DOHH2 (cell line): Measurements from ENCODE around the gene CLRN3.

Experiments used
- H3F3A ChIP-seq: fragments of 200-600 bp; sonication (generic), shearing (Covaris generic); 2 replicates; pipeline ENCODE4 v1.6.0; 2016; ENCODE audit warnings: antibody characterized with exemption, mild to moderate bottlenecking; ENCODE audit not compliant: control insufficient read depth, insufficient read depth
- H3K27ac ChIP-seq: fragments of 200-600 bp; sonication (generic); 2 replicates; pipeline ENCODE4 v1.5.1; 2014; ENCODE audit warnings: low read depth, mild to moderate bottlenecking, low read length, moderate library complexity
- H3K27me3 ChIP-seq: fragments of 200-600 bp; sonication (generic); 2 replicates; pipeline ENCODE4 v1.6.1; 2014; ENCODE audit warnings: mild to moderate bottlenecking, low read length, mixed read lengths; ENCODE audit not compliant: control insufficient read depth
- H3K36me3 ChIP-seq: fragments of 200-600 bp; sonication (generic); 2 replicates; pipeline ENCODE4 v1.6.1; 2014; ENCODE audit warnings: mild to moderate bottlenecking, low read length, moderate library complexity, mixed read lengths; ENCODE audit not compliant: control insufficient read depth
- H3K4me1 ChIP-seq: fragments of 200-600 bp; sonication (generic); 2 replicates; pipeline ENCODE4 v1.6.1; 2014; ENCODE audit warnings: mild to moderate bottlenecking, low read length, mixed read lengths; ENCODE audit not compliant: control insufficient read depth
- H3K4me2 ChIP-seq: fragments of 200-600 bp; sonication (generic); 2 replicates; pipeline ENCODE4 v1.6.0; 2014; ENCODE audit warnings: mild to moderate bottlenecking, low read length, moderate library complexity
- H3K4me3 ChIP-seq: fragments of 200-600 bp; sonication (generic); 2 replicates; pipeline ENCODE4 v1.5.1; 2014; ENCODE audit warnings: mild to moderate bottlenecking, low read length, mixed read lengths
- H3K79me2 ChIP-seq: fragments of 200-600 bp; sonication (generic); 2 replicates; pipeline ENCODE4 v1.6.1; 2014; ENCODE audit warnings: mild to moderate bottlenecking, low read length, mixed read lengths; ENCODE audit not compliant: control insufficient read depth
- H3K9me2 ChIP-seq: fragments of 200-600 bp; sonication (generic); replicated peaks from 2 replicates; pipeline ENCODE4 v1.6.1; 2014; ENCODE audit warnings: mild to moderate bottlenecking, low read length, mixed read lengths; ENCODE audit not compliant: control insufficient read depth
- H3K9me3 ChIP-seq: fragments of 200-600 bp; sonication (generic); 2 replicates; pipeline ENCODE4 v1.6.1; 2014; ENCODE audit warnings: antibody characterized with exemption, low read length, mixed read lengths; ENCODE audit not compliant: control insufficient read depth, insufficient read depth
- H4K20me1 ChIP-seq: fragments of 200-600 bp; sonication (generic); 2 replicates; pipeline ENCODE4 v1.6.0; 2014; ENCODE audit warnings: low read depth, mild to moderate bottlenecking, antibody characterized with exemption, low read length, moderate library complexity; ENCODE audit not compliant: control insufficient read depth, insufficient read depth
- EZH2phosphoT487 ChIP-seq: fragments of 200-600 bp; sonication (generic); IDR thresholded peaks from 2 replicates; pipeline ENCODE4 v1.6.1; 2017; ENCODE audit warnings: borderline replicate concordance, mild to moderate bottlenecking, antibody characterized with exemption, low read length, moderate library complexity, mixed read lengths
- TF ChIP-seq, protein P1 (sequence below): fragments of 200-600 bp; sonication (generic); IDR thresholded peaks from one replicate; pipeline ENCODE4 v1.5.1; 2014; ENCODE audit warnings: antibody characterized with exemption, mild to moderate bottlenecking, low read depth, low read length; ENCODE audit not compliant: poor library complexity, severe bottlenecking

The CLRN3 gene

DNA sequence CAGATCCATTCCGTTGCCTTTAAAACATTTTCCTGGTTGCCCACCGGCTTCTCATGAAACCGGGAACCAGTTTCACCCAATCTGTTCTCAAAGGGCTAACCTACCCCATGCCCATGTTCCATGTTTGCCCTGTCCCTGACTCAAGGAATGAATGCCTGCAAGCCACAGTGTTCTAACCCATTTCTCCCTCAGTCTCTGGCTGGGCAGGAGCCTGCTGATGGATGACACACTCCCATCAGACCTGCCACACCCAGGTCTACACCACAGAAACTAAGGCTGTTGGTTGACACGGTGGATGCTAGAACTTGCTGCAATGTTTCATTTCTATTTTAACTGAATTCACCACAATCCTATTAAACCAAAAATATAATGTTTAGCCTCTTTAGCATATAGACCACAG, 15.6 kb downstream of the CLRN3 start:
- Histone ChIP-seq H3K27me3 (peaks cover 6% of the 10 kb centered on the region), H3K4me1 (no peaks in the 10 kb centered on the region), H3K27ac (no peak overlapping the region), H3K4me3 (no peak overlapping the region), H3K4me2 (no peak overlapping the region), H3K36me3 (no peaks in the 10 kb centered on the region), H3K9me3 (no peaks in the 10 kb centered on the region), H3F3A (no peaks in the 10 kb centered on the region), H3K9me2 (no peaks in the 10 kb centered on the region), H4K20me1 (no peaks in the 10 kb centered on the region), H3K79me2 (no peaks in the 10 kb centered on the region)
- TF ChIP-seq, protein P1, sequence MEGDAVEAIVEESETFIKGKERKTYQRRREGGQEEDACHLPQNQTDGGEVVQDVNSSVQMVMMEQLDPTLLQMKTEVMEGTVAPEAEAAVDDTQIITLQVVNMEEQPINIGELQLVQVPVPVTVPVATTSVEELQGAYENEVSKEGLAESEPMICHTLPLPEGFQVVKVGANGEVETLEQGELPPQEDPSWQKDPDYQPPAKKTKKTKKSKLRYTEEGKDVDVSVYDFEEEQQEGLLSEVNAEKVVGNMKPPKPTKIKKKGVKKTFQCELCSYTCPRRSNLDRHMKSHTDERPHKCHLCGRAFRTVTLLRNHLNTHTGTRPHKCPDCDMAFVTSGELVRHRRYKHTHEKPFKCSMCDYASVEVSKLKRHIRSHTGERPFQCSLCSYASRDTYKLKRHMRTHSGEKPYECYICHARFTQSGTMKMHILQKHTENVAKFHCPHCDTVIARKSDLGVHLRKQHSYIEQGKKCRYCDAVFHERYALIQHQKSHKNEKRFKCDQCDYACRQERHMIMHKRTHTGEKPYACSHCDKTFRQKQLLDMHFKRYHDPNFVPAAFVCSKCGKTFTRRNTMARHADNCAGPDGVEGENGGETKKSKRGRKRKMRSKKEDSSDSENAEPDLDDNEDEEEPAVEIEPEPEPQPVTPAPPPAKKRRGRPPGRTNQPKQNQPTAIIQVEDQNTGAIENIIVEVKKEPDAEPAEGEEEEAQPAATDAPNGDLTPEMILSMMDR = no peak
- no peak for TF ChIP-seq EZH2phosphoT487

DNA sequence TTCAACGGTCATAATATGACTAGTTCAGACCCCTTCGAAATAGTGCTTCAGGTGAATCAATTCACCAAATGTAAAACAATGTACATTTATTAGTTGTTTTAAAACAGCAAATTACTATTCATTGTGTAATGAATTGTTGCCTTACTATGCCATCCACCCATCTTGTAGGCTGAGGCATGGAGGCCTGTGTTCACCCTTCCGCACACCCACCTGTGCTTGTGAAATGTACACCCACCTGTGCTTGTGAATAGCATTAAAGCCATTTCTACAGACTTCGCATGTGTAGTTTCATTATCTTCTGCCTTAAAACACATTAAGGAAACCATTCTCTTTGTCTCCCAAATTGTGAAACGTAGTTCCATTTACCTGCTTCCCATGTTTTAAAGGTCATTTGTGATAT, 16.8 kb downstream of the CLRN3 start:
- peaks cover 6% of the 10 kb centered on the region for H3K27me3 ChIP-seq
- H3K4me1 ChIP-seq = no peaks in the 10 kb centered on the region
- no peaks in the 10 kb centered on the region for H3K79me2 ChIP-seq
- H3F3A ChIP-seq = no peaks in the 10 kb centered on the region
- TF ChIP-seq, protein P1 = no peak
- no peak for TF ChIP-seq EZH2phosphoT487
- no peak overlapping the region for H3K27ac ChIP-seq
- H3K9me2 ChIP-seq = no peaks in the 10 kb centered on the region
- no peak overlapping the region for H3K4me2 ChIP-seq
- no peaks in the 10 kb centered on the region for H4K20me1 ChIP-seq
- H3K36me3 ChIP-seq = no peaks in the 10 kb centered on the region
- no peak overlapping the region for H3K4me3 ChIP-seq
- H3K9me3 ChIP-seq = no peaks in the 10 kb centered on the region

DNA sequence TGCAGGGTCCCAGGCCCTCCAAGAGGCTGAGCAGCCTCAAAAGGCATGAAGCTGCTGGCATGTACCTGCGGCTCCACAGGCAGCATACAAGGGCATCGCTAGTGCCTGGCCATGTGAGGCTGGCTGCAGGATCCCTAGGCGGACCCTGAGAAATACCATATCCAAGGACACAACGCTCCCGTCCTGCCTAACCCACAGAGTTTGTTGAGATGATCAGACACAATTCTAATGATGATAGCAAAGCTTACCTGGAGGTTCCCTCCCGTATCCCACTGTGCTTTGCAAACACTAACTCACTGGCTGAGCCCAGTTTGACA, 17.3 kb downstream of the CLRN3 start:
- H3F3A ChIP-seq = no peaks in the 10 kb centered on the region
- no peaks in the 10 kb centered on the region for H3K36me3 ChIP-seq
- no peaks in the 10 kb centered on the region for H3K9me3 ChIP-seq
- no peak overlapping the region for H3K27ac ChIP-seq
- H3K79me2 ChIP-seq = no peaks in the 10 kb centered on the region
- no peaks in the 10 kb centered on the region for H3K4me1 ChIP-seq
- H3K4me3 ChIP-seq = no peak overlapping the region
- TF ChIP-seq, protein P1 = no peak
- TF ChIP-seq EZH2phosphoT487 = no peak
- H3K27me3 ChIP-seq = peaks cover 6% of the 10 kb centered on the region
- H4K20me1 ChIP-seq = no peaks in the 10 kb centered on the region
- no peaks in the 10 kb centered on the region for H3K9me2 ChIP-seq
- H3K4me2 ChIP-seq = no peak overlapping the region
